Measurements from ENCODE around the gene DRAP1. TPM values are rescaled to one million over a fixed set of nuclear protein-coding genes. Genes with fewer than 3 reads are reported as not detected.

Gene DRAP1
- total and polyA plus RNA-seq, 8 donors, result 61.0 to 112 (median 86.3) TPM

DNA sequence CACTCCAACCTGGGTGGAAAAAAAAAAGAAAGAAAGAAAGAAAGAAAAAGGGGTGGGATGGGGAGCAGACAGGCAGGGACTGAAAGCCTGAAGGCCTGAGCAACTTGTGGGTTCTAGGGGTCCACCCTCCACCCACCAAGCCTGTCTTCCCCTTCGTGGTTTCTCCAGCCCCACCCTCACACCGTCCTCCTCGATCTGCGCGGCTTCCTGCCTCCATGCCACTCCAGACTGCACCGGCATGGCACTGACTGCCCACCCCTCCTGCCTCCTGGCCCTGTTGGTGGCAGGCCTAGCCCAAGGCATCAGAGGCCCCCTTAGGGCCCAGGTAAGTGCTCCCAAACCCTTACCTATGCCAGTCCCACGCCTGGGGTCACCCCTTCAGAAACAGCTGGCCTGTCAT, 39.6 kb upstream of the DRAP1 start, which contains the start of gene CTSW:
Gene CTSW, plus strand, starts transcription at position 221 of the 400 bp plus-strand sequence. Its CDS starts 18 bp downstream, at position 239.
- Histone ChIP-seq H3K27ac (no peak within 1 kb of the TSS), H3K9me3 (no peaks in the 10 kb centered on the region), H3K4me3 (peak within 1 kb of the TSS in 1 of 2 donors; percentile 14), H3K27me3 (no peaks in the 10 kb centered on the region), H3K4me1 (peaks cover 0 to 14% of the 10 kb centered on the region in 2 donors), H3K36me3 (peaks cover 0 to 26% of the 10 kb centered on the region in 2 donors)
- TF ChIP-seq, protein P1, sequence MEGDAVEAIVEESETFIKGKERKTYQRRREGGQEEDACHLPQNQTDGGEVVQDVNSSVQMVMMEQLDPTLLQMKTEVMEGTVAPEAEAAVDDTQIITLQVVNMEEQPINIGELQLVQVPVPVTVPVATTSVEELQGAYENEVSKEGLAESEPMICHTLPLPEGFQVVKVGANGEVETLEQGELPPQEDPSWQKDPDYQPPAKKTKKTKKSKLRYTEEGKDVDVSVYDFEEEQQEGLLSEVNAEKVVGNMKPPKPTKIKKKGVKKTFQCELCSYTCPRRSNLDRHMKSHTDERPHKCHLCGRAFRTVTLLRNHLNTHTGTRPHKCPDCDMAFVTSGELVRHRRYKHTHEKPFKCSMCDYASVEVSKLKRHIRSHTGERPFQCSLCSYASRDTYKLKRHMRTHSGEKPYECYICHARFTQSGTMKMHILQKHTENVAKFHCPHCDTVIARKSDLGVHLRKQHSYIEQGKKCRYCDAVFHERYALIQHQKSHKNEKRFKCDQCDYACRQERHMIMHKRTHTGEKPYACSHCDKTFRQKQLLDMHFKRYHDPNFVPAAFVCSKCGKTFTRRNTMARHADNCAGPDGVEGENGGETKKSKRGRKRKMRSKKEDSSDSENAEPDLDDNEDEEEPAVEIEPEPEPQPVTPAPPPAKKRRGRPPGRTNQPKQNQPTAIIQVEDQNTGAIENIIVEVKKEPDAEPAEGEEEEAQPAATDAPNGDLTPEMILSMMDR (IDR thresholded peaks at IDR 0.05), result no peak
- ATAC-seq (peak; percentile 19), DNase-seq (peak in 1 of 4 donors; percentile 78)
- intact Hi-C loops (cut with DNase I), result loop anchor here in 1 of 2 donors (10.0 kb wide), 1 partner anchor 105 kb away; no protein-coding TSS in a partner anchor

- H3K9me3 ChIP-seq, result no peaks in the 10 kb centered on the region
- no peak overlapping the region for H3K27ac ChIP-seq
- ATAC-seq (no peak), DNase-seq (peak in 1 of 4 donors; percentile 74)
- H3K4me3 ChIP-seq, result peak overlapping the region in 1 of 2 donors; percentile 14
- no peaks in the 10 kb centered on the region for H3K27me3 ChIP-seq
- peaks cover 0 to 18% of the 10 kb centered on the region in 2 donors for H3K4me1 ChIP-seq
- TF ChIP-seq, protein P1 (IDR thresholded peaks at IDR 0.05), result no peak
- intact Hi-C loops (cut with DNase I), result loop anchor here in 1 of 2 donors (10.0 kb wide), 1 partner anchor 105 kb away; no protein-coding TSS in a partner anchor
- H3K36me3 ChIP-seq, result peaks cover 0 to 29% of the 10 kb centered on the region in 2 donors
These were observed 39.2 kb upstream of the DRAP1 start for GRCh38 chr11:65880027-65880426.

DNA sequence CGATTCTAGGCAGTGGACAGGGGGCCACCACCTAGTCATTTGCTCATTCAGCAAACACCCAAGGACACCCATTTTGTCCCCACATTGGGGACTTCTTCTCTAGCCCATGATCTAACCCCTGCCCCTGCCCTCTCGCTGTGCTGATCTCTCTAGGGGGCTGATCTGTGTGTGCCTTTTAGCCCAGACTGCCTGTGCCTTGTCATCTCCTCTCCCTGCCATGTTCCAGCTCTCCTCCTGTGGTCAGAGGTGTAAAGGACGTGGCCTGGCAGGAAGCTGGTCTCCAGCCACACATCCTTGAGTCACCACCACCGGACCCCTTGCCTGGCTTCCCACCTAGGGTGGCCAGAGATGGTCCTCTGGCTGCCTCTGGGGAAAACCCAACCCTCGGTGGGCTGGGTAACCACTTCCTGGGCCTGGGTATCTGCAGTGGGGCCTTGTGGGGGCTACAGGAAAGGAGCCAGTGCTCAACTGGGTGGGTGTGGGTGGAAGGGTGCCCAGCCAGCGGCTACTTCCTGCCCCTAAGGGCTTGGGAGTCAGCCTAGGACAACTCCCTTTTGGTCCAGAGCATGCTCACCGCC, 38.3 kb upstream of the DRAP1 start:
- Histone ChIP-seq H3K9me3 (no peaks in the 10 kb centered on the region), H3K36me3 (peaks cover 0 to 38% of the 10 kb centered on the region in 2 donors), H3K27ac (no peak overlapping the region), H3K4me3 (peak overlapping the region in 1 of 2 donors; percentile 14), H3K4me1 (peaks cover 0 to 20% of the 10 kb centered on the region in 2 donors), H3K27me3 (no peaks in the 10 kb centered on the region)
- TF ChIP-seq, protein P1 (IDR thresholded peaks at IDR 0.05), result no peak
- peak in 1 of 4 donors; percentile 37 for DNase-seq
- ATAC-seq, result no peak
- intact Hi-C loops (cut with DNase I), result loop anchor here in 1 of 2 donors (10.0 kb wide), 1 partner anchor 104 kb away; no protein-coding TSS in a partner anchor

DNA sequence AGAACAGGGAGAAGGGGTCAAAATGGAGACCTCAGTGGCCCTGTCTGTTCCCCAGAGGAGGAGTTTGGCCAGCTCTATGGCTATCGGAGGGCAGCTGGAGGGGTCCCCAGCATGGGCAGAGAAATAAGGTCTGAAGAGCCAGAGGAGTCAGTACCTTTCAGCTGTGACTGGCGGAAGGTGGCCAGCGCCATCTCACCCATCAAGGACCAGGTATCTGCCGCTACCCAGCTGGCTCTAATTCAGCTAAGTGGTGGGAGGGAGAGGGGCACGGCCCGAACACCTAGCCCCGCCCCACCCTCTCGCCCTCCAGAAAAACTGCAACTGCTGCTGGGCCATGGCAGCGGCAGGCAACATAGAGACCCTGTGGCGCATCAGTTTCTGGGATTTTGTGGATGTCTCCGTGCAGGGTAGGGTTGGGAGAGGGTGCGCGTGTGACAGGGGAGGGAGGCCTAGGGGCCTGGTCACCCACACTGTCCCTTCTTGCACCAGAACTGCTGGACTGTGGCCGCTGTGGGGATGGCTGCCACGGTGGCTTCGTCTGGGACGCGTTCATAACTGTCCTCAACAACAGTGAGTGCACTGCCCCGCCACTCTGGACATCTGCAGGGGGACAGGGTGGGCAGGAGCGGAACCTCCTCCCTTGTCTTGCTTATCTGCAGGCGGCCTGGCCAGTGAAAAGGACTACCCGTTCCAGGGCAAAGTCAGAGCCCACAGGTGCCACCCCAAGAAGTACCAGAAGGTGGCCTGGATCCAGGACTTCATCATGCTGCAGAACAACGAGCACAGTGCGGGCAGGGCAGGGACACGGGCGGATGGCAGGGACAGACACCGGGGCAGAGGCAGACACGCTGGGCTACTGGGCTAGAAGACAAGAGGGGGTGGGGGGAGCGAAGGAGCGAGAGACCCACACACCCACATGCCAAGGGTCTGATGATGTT, 36.8 kb upstream of the DRAP1 start:
- ATAC-seq, result no peak
- Histone ChIP-seq H3K36me3 (peaks cover 0 to 49% of the 10 kb centered on the region in 2 donors), H3K4me1 (peaks cover under 1 to 33% of the 10 kb centered on the region in 2 donors), H3K27ac (no peak overlapping the region), H3K27me3 (no peaks in the 10 kb centered on the region), H3K4me3 (no peak overlapping the region), H3K9me3 (no peaks in the 10 kb centered on the region)
- DNase-seq, result peak in 1 of 4 donors; percentile 68
- TF ChIP-seq, protein P1 (IDR thresholded peaks at IDR 0.05), result no peak
- intact Hi-C loops (cut with DNase I), result loop anchor here in 1 of 2 donors (10.0 kb wide), 1 partner anchor 102 kb away; no protein-coding TSS in a partner anchor
